HG02678 (cell line): ENCODE data around the gene FBLL1.
"Not testable (repeated sequence)": the region's sequence is repeated elsewhere in the genome, so short reads cannot be mapped to it uniquely, and the experiment has no call there.

Source experiments
- ATAC-seq: cut with Tn5 transposase; IDR thresholded peaks from one replicate; pipeline ENCODE4 v1.9.1; 2021; ENCODE audit warnings: mild to moderate bottlenecking, moderate library complexity; ENCODE audit not compliant: unreplicated experiment

The FBLL1 gene

GRCh38 chr5:168550656-168551055 lies 21.6 kb downstream of the FBLL1 start:
- no peak for ATAC-seq

- ATAC-seq, result no peak
Observed at GRCh38 chr5:168552146-168552545, 23.0 kb downstream of the FBLL1 start.

GRCh38 chr5:168553377-168554130 lies 24.4 kb downstream of the FBLL1 start:
- ATAC-seq, result no peak

GRCh38 chr5:168557389-168557788 lies 28.3 kb downstream of the FBLL1 start:
- no peak for ATAC-seq

- ATAC-seq, result no peak
Observed at GRCh38 chr5:168562279-168562678, 33.2 kb downstream of the FBLL1 start.

GRCh38 chr5:168563959-168564358 lies 34.9 kb downstream of the FBLL1 start:
- no peak for ATAC-seq

- no peak for ATAC-seq
Observed at GRCh38 chr5:168568738-168569137, 39.6 kb downstream of the FBLL1 start.

- no peak for ATAC-seq
Observed at GRCh38 chr5:168570490-168571328, 41.6 kb downstream of the FBLL1 start.

- ATAC-seq, result not testable (repeated sequence)
Observed at GRCh38 chr5:168573663-168574062, 44.6 kb downstream of the FBLL1 start.

GRCh38 chr5:168574156-168574555 lies 45.1 kb downstream of the FBLL1 start:
- ATAC-seq, result not testable (repeated sequence)

- ATAC-seq, result no peak
Observed at GRCh38 chr5:168575391-168576372, 46.6 kb downstream of the FBLL1 start.

- ATAC-seq, result no peak
Observed at GRCh38 chr5:168578006-168578405, 48.9 kb downstream of the FBLL1 start.

- ATAC-seq, result peak; percentile 63
Observed at GRCh38 chr5:168578538-168579487, 49.7 kb downstream of the FBLL1 start, which contains the start of gene PANK3. Gene PANK3 (minus strand): TSS chr5:168579368. CDS start chr5:168579283, 85 bp downstream.

GRCh38 chr5:168579488-168580226 lies 50.6 kb downstream of the FBLL1 start:
- peak; percentile 93 for ATAC-seq

GRCh38 chr5:168580227-168580508 lies 51.1 kb downstream of the FBLL1 start:
- ATAC-seq, result no peak
